GM12892 (cell line): ENCODE results near the gene MTMR10.
A peak's percentile ranks its signal among the peaks of the same experiment; 100 is the strongest.

ENCODE experiments used
- DNase-seq: peaks from one replicate; pipeline ENCODE4 v3.0.0; 2011; ENCODE audit not compliant: insufficient read length
- FAIRE-seq: peaks from 2 replicates; lab custom pipeline; 2011; peaks lifted over from hg19 to GRCh38; lab: Jason Lieb, UNC
- POLR2A ChIP-seq: IDR thresholded peaks from 2 replicates; pipeline ENCODE4 v1.6.1; 2011; ENCODE audit warnings: low read depth, low read length, control low read depth
- POLR2AphosphoS5 ChIP-seq: IDR thresholded peaks from 2 replicates; pipeline ENCODE4 v1.6.1; 2011; ENCODE audit warnings: low read depth, low read length, control low read depth
- TAF1 ChIP-seq: IDR thresholded peaks from 2 replicates; pipeline ENCODE4 v1.6.1; 2011; ENCODE audit warnings: low read depth, mild to moderate bottlenecking, control low read depth, low read length, borderline replicate concordance

Gene MTMR10

DNA sequence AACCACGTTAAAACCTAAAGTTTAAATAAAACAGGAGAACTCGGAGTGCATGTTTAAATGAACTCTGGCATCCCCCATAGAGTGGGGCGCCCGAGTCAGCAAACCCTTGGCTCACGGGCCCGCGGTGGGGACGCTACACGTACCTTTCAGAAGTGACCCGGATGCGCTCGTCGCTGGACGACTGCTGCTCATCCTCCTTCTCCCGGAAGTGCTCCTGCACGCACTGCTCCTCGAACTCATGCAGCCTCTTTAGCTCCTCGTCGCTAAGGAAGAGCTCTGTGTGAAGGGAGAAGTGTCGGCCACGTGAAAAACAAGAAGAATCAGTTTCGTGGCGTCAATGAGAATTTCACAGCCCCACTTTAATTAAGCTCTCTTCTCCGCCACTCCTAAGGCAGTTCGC is 34.6 kb upstream of the MTMR10 start:
- DNase-seq (no peak), FAIRE-seq (no peak)
- TF ChIP-seq POLR2AphosphoS5 (no peak), TAF1 (no peak), POLR2A (no peak)

DNA sequence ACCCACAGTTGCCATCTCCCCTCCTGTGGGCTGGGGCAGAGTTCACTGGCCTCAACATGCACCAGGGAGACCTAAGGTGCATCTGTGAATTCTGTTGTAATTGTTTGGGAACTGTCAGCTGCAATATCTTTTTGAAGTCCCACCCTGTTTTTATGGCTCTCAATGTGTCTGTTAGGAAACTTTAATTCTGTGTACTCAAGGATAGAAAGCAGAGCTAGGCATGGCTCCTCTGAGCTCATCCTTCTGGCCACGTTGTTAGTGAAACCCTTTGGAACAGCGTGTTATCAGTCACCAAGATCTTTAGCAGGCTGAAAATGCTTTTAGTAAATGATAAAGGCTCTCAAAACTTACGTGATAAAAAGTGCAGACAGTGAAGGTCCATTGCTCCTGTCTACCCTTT is 33.6 kb upstream of the MTMR10 start:
- no peak for TF ChIP-seq POLR2AphosphoS5
- TF ChIP-seq TAF1: no peak
- no peak for TF ChIP-seq POLR2A
- FAIRE-seq (no peak), DNase-seq (no peak)

DNA sequence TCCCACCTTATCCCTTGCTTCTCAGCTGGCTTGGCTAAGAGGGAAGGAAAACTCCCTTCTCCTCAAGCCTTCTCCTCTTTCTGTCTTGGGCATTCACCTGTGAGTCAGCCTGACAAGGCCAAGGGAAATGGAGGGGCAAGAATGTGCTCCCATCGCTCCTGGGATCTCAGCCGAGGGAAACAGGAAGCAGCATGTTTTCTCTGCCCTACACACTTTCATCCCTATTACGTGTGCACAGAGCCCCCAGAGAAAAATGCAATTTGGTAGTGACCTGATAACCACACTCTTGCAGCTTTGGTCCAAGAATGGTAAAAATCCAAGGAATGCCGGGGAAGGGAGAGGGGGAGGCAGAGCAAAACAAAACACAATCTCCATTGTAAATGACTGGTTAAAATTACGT is 32.9 kb upstream of the MTMR10 start:
- no peak for DNase-seq
- TF ChIP-seq POLR2A (no peak), TAF1 (no peak), POLR2AphosphoS5 (no peak)
- FAIRE-seq: no peak

DNA sequence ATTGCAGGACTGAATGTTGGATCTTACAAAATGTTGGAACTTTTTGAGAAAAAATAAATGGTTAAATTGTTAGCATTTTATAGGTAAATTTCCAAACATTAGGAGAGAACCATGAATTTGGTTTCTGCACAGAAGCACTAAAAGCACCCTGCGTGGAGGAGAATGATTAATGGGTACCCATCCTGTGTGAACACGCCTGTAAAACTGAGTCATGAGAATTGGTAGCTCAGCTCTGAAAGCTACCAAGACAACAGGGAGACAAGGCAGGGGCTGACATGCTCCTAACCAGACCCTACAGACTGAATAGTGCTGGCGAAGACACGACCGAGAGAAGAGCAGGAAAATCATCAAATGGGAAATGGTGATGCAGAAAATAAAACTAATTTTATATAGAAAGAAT is 32.4 kb upstream of the MTMR10 start:
- no peak for DNase-seq
- no peak for FAIRE-seq
- TF ChIP-seq TAF1: no peak
- TF ChIP-seq POLR2A: no peak
- TF ChIP-seq POLR2AphosphoS5: no peak

DNA sequence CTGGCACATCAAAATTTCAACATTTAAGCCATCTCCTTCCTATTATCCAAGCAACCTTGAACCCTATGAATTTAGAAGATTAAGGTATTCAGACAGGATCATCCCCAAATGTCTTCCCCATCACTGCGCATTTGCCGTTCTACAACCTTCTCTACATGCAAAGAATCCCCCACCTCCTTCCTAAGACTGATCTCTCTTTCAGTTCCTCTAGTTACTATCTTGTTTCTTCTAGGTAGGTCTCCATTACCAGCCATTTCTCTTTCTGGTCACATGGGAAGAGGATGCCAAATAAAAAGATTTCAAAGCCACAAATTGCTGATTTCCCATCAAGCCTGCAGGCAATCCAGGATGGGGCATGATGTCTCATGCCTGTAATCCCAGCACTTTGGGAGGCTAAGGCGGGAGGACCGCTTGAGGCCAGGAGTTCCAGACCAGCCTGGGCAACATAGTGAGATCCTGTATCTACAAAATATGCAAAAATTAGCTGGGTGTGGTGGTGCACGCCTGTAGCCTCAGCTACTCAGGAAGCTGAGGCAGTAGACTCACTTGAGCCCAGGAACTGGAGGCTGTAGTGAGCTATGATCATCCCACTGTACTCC is 29.7 kb upstream of the MTMR10 start:
- DNase-seq: no peak
- TF ChIP-seq POLR2A (no peak), TAF1 (no peak), POLR2AphosphoS5 (no peak)
- FAIRE-seq: no peak

DNA sequence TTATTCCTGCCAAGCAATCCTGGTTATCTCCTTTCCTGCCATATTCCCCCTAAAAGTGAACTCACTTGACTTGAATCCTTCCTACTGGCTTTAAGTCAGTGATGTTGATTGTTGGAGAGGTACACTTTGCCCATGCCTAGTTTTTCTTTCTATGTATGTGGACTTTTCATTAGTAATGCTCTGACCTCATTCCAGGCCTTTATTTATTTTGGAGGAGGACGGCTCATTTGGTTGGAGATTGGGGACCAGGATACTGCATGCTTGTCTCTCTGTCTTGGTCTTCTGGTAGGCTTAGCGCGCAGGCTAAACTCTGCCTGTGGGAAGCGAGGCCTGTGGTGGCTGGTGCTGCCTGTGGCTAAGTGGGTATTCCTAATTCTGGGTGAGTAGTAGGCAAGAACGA is 29.1 kb upstream of the MTMR10 start:
- TF ChIP-seq POLR2A (no peak), TAF1 (no peak), POLR2AphosphoS5 (no peak)
- no peak for DNase-seq
- FAIRE-seq: no peak

DNA sequence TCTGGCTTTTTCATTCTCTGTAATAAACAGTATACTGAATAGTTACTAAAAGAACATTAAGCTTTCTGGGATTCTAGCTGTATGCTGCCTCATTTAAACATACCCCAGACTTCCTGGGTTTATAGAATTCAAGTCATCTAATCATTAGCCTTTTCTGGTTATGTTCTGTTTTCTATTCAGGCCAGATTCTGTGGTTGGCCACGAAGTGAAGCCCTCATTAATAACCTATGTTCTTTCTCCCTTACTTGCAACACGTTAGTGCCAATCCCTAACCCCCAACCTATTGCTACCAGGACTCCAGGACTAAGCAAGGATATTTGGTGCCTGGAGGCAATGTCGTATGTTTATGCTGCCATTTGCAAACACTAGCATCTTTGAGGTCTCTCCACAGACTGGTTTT is 28.6 kb upstream of the MTMR10 start:
- no peak for FAIRE-seq
- TF ChIP-seq POLR2AphosphoS5: no peak
- no peak for TF ChIP-seq POLR2A
- no peak for TF ChIP-seq TAF1

DNA sequence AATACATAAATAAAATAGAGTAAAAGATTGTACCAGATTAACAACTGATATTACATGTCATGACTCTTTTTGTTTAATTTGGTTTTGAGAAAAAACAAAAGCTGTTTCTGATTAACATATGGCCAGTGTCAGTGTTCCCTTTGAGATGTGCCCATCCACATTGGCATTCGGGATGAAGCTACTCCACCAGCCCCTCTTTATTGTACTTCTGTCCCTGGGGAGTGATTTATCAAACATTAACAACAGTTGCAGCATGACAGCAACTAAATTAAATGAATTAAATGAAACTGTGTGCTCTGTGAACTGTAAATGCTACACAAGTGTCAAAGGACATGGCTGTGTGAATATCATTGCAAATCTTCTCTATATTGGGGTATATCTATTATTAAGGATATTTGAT is 25.9 kb upstream of the MTMR10 start:
- DNase-seq (no peak), FAIRE-seq (no peak)
- no peak for TF ChIP-seq POLR2A
- TF ChIP-seq POLR2AphosphoS5: no peak
- no peak for TF ChIP-seq TAF1

More for the DNA sequence above, 28.6 kb upstream of the MTMR10 start:
- no peak for DNase-seq

DNA sequence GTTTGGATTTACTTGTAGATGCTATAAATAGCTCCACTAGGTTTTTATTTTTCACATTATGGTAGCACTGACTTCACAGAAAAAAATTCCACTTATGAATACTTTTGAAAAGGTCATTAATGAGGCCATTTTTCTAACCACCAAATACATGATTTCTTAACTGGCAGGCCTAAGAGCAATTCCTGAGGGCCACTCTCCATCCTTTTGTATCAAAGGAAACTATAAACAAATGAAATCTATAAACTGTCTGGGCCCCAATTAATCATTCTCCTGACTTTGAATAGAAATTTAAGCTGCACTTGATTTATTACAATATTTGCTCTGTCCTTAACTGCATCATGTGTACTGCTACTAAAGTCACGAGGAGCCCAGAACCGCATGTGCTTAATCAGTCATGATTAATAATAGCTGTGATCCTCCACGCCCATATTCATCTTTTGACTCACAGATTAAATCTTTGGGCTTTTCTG is 25.1 kb upstream of the MTMR10 start:
- TF ChIP-seq POLR2A (no peak), POLR2AphosphoS5 (no peak), TAF1 (no peak)
- FAIRE-seq (no peak), DNase-seq (no peak)

DNA sequence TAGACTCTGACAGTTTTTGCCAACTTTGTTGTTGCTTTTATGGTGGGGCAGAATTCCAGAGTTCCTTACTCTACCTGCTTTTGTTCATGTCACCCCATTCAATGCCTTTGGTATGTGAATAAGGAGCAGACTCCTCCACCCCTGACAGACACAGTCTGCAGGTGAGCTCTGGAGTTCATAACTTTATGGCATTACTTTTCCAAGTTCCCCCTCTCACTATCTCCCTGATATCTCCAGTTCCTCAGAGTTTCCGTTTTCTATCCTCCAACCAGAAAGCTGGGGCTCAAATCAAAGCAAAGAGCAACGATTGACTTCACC is 23.1 kb upstream of the MTMR10 start:
- DNase-seq (no peak), FAIRE-seq (peak; percentile 70)
- TF ChIP-seq POLR2A: no peak
- TF ChIP-seq POLR2AphosphoS5: no peak
- no peak for TF ChIP-seq TAF1

DNA sequence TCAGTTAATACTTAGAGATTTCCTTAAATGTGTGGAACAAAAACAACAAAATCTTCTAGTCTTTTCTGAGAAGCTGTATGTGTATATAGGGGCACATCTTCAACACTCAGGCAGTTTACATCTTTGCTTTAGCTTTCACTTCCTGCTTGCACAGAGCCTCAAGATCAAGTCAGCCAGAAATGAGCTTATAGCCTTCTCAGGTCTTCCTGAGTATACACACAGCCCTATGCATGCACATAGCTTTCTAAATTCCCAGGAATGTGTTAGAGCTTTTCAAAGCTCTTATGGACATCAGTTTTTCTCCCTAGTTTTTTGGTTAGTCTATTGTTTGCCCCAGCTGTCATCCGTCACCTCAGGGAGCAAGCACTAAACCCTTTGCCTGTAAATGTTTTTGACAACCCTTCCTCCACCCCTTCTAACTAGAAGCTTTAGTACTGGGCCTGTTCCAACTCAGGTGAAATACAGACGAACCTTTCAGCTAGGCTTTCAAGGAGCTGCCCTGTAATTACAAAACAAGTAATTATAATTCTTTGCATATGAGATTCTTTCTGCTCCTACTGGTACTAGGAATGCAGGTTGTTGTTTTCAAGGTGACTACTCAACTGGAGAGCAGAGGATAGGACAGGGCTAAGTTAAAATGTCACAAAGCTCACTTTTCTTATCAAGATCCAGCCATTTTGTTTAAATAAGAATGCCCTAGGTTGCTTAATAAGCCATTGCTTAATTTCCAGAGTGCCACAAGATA is 22.6 kb upstream of the MTMR10 start:
- peak; percentile 95 for FAIRE-seq
- no peak for DNase-seq
- TF ChIP-seq POLR2AphosphoS5: peak; percentile 60; the same call in 1 of the 2 replicates
- no peak for TF ChIP-seq TAF1
- TF ChIP-seq POLR2A: peak; percentile 23; the same call in 1 of the 2 replicates

DNA sequence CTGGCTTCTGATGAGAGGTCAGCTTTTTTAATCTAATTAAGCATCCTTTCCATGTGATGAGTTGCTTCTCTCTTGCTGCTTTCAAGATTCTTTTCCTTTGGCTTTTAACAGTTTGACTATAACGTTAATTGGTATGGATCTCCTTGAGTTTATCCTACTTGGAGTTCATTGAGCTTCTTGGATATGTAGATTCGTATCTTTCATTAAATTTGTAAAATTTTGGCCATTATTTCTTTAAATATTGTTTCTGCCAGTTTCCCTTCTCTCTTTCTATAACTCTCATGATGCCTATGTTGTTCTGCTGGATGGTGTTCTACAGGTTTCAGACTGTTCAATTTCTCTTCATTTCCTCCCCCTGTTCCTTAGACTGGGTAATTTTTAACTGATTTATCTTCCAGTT is 21.0 kb upstream of the MTMR10 start:
- FAIRE-seq (no peak), DNase-seq (no peak)
- TF ChIP-seq TAF1 (no peak), POLR2A (no peak), POLR2AphosphoS5 (no peak)
